Measurements from ENCODE around the gene PUM2. TPM values are rescaled to one million over a fixed set of nuclear protein-coding genes. Genes with fewer than 3 reads are reported as not detected.

The PUM2 gene
- polyA plus RNA-seq, 1 donor (not counting 4 experiments of a cell fraction or from before 2014, with no cell fraction given): 47.5 TPM

DNA sequence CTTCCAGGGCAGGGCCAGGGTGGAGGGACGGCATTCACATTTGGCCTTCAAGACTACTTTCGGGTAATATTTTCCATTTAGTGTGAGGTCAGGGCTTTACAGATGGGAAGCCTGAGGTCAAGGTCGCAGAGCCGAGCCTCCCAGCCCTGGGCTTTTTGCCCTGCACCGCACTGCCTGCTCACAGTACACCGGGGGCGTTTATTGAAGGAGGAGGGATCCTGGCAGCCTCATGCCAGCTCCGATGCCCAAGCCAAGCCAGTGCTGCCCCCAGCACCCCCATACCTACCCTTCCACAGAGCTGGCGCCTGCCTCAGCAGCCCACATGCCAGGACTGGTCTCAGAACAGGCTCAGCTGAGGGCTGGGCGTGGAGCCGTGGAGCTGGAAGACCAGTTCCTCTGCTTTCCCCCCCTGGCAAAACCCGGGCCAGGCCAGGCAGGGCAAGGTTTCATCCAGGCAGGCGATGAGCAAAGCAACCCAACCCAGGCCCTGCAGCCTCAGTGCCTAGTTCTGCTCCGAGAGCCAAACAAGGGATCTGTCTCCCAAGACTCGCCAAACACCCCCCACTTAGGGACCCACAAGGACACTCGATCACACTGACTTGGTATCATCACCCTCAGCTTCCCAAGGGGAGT lies 137.7 kb downstream of the PUM2 start:
- Histone ChIP-seq H3K27ac (ENCODE audit: control insufficient read depth, insufficient read depth, low read length) (peak overlapping the region; percentile 96), H3K4me2 (ENCODE audit: control insufficient read depth, extremely low read depth, insufficient read depth, low read depth, low read length) (peak overlapping the region; percentile 92)
- DNase-seq (ENCODE audit: low read depth, low spot score): no peak

DNA sequence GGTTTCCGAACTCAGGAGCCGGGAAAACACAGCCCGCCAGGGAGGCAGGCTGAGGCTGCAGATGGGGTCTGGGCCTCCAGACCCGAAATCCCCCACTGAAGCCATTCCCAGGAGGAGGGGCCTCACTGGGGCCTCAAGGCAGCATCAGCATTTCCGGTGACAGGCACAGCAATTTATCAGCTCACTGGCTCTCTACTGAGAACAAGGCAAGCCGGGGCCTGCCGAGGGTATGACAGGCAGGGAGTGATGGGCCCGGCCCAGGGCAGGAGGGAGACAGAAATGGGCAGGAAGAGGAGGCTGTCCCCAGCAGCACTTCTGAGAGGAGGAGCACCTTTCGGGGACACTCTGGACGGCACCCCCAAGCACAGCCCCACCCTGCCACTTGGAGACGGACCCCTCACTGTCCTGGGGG lies 138.2 kb downstream of the PUM2 start:
- dilution Hi-C loops (cut with MboI; ENCODE audit: extremely low pct_ligation_motif_present, low sequenced_read_pairs): no loop called here
- H4K20me1 ChIP-seq (ENCODE audit: control insufficient read depth, extremely low read depth, insufficient read depth, low read length): peaks cover 24% of the 10 kb centered on the region
- peaks cover 31 to 77% of the 10 kb centered on the region in 2 experiments for H3K36me3 ChIP-seq (ENCODE audit: control insufficient read depth in 2 of 2, extremely low read depth in 1 of 2, insufficient read depth in 2 of 2, low read length in 2 of 2)
- H3K9ac ChIP-seq (ENCODE audit: control insufficient read depth, extremely low read depth, insufficient read depth, low read length): peak overlapping the region; percentile 96
- peak overlapping the region; percentile 92 for H3K4me2 ChIP-seq (ENCODE audit: control insufficient read depth, extremely low read depth, insufficient read depth, low read depth, low read length)
- H3K27ac ChIP-seq (ENCODE audit: control insufficient read depth, insufficient read depth, low read length): peak overlapping the region; percentile 96
- no peaks in the 10 kb centered on the region for H3K9me3 ChIP-seq (ENCODE audit: control insufficient read depth, low read depth, low read length)
- peak overlapping the region in 2 of 3 experiments; percentile 40 to 52 for H3K4me3 ChIP-seq (ENCODE audit: control insufficient read depth in 2 of 3, extremely low read depth in 1 of 3, insufficient read depth in 2 of 3, low read depth in 1 of 3, low read length in 3 of 3)
- no peaks in the 10 kb centered on the region for H3K27me3 ChIP-seq (ENCODE audit: control insufficient read depth, extremely low read depth, insufficient read depth, low read length)
- FAIRE-seq (peak; percentile 90), DNase-seq (ENCODE audit: low read depth, low spot score) (no peak)
- H2AFZ ChIP-seq (ENCODE audit: control insufficient read depth, low read length): no peak overlapping the region
- peaks cover 4% of the 10 kb centered on the region for H3K9me1 ChIP-seq (ENCODE audit: control insufficient read depth, extremely low read depth, insufficient read depth, low read length)
- TF ChIP-seq, protein P1, sequence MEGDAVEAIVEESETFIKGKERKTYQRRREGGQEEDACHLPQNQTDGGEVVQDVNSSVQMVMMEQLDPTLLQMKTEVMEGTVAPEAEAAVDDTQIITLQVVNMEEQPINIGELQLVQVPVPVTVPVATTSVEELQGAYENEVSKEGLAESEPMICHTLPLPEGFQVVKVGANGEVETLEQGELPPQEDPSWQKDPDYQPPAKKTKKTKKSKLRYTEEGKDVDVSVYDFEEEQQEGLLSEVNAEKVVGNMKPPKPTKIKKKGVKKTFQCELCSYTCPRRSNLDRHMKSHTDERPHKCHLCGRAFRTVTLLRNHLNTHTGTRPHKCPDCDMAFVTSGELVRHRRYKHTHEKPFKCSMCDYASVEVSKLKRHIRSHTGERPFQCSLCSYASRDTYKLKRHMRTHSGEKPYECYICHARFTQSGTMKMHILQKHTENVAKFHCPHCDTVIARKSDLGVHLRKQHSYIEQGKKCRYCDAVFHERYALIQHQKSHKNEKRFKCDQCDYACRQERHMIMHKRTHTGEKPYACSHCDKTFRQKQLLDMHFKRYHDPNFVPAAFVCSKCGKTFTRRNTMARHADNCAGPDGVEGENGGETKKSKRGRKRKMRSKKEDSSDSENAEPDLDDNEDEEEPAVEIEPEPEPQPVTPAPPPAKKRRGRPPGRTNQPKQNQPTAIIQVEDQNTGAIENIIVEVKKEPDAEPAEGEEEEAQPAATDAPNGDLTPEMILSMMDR (optimal IDR thresholded peaks at IDR 0.05 in 1 of 3, IDR thresholded peaks at IDR 0.05 in 1 of 3, conservative IDR thresholded peaks at IDR 0.05 in 1 of 3; ENCODE audit: extremely low read depth in 1 of 3, insufficient read depth in 2 of 3, low read length in 3 of 3): no peak
- no peak for TF ChIP-seq EZH2 (IDR thresholded peaks at IDR 0.05; ENCODE audit: low read length)
- H3K4me1 ChIP-seq (ENCODE audit: control insufficient read depth, extremely low read depth, insufficient read depth, low read length): peaks cover 100% of the 10 kb centered on the region
- peaks cover 98% of the 10 kb centered on the region for H3K79me2 ChIP-seq (ENCODE audit: control insufficient read depth, insufficient read depth, low read length)

More for the DNA sequence above, 137.7 kb downstream of the PUM2 start:
- Histone ChIP-seq H3K36me3 (ENCODE audit: control insufficient read depth in 2 of 2, extremely low read depth in 1 of 2, insufficient read depth in 2 of 2, low read length in 2 of 2) (peaks cover 31 to 74% of the 10 kb centered on the region in 2 experiments), H3K4me1 (ENCODE audit: control insufficient read depth, extremely low read depth, insufficient read depth, low read length) (peaks cover 99% of the 10 kb centered on the region), H3K4me3 (ENCODE audit: control insufficient read depth in 2 of 3, extremely low read depth in 1 of 3, insufficient read depth in 2 of 3, low read depth in 1 of 3, low read length in 3 of 3) (peak overlapping the region in 2 of 3 experiments; percentile 40 to 52), H2AFZ (ENCODE audit: control insufficient read depth, low read length) (no peak overlapping the region), H3K9ac (ENCODE audit: control insufficient read depth, extremely low read depth, insufficient read depth, low read length) (peak overlapping the region; percentile 96), H3K27me3 (ENCODE audit: control insufficient read depth, extremely low read depth, insufficient read depth, low read length) (no peaks in the 10 kb centered on the region), H4K20me1 (ENCODE audit: control insufficient read depth, extremely low read depth, insufficient read depth, low read length) (peaks cover 22% of the 10 kb centered on the region), H3K9me1 (ENCODE audit: control insufficient read depth, extremely low read depth, insufficient read depth, low read length) (peaks cover 4% of the 10 kb centered on the region), H3K9me3 (ENCODE audit: control insufficient read depth, low read depth, low read length) (no peaks in the 10 kb centered on the region), H3K79me2 (ENCODE audit: control insufficient read depth, insufficient read depth, low read length) (peaks cover 97% of the 10 kb centered on the region)
- TF ChIP-seq EZH2 (IDR thresholded peaks at IDR 0.05; ENCODE audit: low read length): no peak
- TF ChIP-seq, protein P1 (optimal IDR thresholded peaks at IDR 0.05 in 1 of 3, IDR thresholded peaks at IDR 0.05 in 1 of 3, conservative IDR thresholded peaks at IDR 0.05 in 1 of 3; ENCODE audit: extremely low read depth in 1 of 3, insufficient read depth in 2 of 3, low read length in 3 of 3): no peak
- dilution Hi-C loops (cut with MboI; ENCODE audit: extremely low pct_ligation_motif_present, low sequenced_read_pairs): no loop called here
- FAIRE-seq: peak; percentile 81
